DMS153 treated with DMSO at 0.1 percent for 48 hours (cell line): ENCODE data around the gene SPOP.
"Not testable (repeated sequence)": the region's sequence is repeated elsewhere in the genome, so short reads cannot be mapped to it uniquely, and the experiment has no call there.

Experiments
- DNase-seq: peaks from one replicate; lab custom pipeline; 2025; ENCODE audit not compliant: unreplicated experiment; lab: John Stamatoyannopoulos, UW

Gene SPOP

DNA sequence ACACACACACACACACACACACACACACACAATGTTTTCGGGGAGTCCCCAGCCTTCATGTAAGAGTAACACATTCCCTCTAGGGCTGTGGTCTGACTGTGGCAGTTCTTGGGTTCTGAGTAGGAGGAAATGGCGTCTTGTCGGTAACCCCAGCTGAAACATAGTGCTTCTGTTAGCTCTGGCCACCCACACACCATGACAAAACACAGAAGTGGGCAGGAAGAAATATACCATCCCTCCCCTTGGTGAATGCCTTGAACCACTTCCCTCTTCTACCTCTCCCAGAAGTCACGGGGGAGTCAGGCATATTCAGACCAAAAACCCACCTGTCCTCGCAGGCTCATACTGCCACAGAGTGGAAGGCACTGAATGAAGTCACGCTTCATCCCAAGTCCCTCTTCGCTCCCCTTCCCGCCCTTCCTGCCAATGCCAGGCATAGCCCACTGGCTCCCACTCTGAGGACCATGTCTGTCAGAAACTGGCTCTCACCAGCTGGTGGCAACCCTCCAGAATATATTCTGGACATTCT lies 18.4 kb upstream of the SPOP start:
- no peak for DNase-seq

DNA sequence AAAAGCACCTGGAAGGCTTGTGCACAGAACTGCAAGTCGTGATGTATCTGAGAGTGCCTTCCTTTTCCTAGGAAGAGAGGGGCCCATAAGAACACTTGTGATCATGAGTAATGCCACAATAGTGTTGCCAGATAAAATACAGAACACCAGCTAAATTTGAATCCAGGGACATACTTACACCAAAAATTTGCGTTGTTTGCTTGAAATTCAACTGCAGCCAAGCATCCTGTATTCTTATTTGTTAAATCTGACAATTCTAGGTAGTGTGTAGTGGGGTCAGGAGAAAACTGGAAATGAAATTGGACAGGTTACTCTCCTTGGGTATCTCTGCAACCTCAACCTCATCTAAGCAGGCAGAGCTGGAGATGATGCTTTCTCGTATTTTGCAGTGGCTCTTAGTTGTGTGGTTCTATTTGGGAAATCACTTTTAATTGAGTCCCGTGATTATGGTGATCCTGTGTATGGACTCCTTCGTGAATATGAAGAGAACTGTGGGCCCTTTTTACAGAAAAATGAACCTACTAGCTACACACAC lies 17.9 kb upstream of the SPOP start:
- DNase-seq = no peak

DNA sequence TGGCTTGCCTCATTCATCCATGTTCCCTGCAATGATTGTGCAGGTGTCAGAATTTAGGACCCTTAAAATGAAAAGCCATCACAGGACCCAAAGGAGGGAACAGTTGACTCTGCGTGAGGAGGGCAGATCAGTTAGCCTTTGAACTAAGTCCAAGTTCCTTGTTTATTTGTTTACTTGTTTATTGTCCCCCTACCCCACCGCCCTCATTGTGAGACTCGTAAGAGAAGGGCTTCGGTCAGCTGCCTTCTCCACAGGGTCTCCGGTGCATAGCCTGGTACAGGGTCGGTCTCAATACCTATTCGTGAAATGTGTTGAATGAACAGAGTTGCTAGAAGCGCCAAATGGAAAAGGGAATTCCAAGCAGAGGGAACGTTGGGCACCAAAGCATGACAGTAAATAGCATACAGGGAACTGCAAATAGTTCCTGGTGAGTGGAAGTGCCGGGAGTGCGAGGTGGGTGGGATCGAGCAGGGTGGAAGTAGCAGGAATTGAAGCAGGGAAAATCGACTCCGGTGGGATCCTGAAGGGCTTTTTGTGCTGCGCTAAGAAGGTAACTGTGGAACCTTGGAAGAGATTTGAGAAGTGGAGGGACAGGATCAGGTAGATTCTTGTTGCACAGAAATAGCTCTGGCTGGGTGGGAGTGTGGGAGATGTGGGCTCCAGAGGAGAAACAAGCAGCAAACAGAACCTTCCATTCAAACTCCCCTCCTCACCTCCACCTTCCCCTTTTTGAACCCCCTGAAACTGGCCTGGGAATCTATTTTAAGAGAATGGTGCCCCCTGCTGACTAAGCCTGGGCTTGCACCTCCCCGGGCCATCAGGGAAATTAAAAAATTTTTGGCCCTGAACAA lies 17.2 kb upstream of the SPOP start:
- peak; percentile 50 for DNase-seq

DNA sequence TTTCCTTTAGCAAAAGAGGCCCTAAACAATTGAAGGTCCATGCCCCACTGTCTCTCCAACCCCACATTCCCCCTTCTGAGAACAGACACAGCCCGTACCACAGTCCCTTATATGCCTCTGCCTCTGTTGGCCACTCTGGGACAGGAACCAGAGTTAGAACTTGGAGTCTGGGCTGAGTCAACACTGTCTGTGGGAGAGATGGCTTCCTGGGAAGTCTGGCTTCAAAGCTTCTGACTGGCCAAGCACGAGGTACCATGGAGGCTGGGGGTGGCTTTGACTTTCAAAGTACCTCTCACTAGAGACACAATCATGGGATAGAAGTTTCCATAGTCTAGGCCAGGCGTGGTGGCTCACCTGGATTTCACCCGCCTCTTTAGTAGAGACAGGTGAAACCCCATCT lies 14.9 kb upstream of the SPOP start:
- DNase-seq = no peak

DNA sequence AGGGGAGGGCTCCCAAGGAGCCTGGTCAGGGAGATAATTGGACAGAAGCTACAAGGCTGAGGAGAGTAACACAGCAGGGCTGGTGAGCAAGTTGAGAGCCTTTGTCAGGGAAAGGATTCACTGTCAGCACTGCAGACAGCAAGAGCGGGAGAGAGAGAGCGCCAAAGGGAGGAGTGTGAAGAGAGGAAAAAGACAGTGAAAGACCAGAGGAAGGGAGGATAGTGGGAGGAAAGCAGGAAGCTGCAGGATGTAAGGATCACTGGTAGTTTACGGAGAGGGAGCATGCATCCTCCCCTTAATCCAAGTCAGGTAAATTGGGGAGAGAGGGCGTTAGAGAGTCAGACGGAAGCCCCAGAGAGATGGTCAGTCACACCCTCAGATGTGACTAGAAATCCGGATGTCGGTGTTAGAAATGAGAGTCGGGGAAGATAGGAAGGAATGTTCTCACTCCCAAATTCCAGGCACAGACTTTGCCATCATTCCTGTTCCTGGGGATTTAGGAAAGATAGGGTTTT lies 13.8 kb upstream of the SPOP start:
- DNase-seq = no peak

DNA sequence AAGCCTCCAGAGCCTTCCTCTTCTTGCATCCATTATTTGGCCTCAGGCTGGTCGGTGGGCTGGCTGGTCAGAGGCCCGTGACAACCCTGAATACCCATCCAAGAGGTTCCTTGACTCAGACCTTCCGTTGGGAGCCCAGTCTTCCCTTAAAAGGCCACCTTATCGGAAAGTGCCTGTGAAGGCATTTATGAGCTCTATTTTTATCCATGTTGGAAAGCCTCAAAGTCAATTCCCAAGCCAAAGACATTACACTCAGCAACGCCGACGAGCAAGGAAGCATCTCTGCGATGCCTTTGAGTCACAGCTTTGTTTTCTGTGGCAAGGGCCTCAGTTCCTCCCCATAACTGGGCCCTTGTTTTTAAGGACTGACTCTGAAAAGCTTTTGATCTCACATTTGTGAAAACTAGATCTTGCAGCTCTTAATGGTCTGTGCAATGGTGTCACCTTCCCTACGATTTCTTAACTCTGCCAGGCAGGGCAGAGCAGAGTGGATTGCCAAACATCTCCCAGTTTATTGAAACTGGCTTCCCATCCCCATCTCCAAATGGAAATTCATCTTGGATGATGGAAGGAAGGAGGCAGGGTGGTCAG lies 13.3 kb upstream of the SPOP start:
- DNase-seq = no peak

DNA sequence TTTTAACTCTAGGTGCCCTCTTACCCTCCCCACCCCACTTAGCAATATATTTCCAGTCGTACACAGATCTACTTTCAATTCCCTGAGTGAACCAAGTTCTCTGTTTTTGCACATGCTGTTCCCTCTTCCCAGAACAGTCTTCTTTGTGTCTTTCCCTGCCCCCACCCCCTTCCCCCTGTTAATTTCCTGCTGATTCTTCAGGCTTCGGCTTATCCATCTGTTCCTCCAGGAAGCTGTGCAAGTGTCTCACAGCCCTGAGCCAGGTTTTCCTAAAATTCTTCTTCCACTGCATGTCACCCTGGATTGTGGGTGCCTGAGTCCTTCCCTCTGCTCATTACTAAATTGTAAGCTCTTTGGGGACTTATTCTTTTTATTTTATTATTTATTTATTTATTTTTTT lies 12.4 kb upstream of the SPOP start:
- no peak for DNase-seq

DNA sequence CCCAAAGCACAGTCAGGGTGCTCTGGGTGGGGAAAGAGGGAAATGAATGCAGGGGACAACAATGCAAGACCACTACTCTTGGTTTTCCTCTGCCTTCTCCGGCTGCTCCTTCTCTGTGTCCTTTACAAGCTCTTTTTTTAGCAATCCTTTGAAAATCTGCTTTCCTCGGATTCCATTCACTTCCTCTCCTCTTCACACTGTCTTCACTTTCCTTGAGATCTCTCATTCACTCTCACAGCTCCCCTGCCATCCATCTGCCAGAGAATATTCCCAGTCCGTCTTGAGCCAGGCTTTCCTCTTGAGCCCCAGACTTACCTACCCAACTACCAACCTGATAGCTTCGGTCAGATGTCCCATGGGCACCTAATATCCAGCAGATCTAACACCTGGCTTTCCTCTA lies 11.0 kb upstream of the SPOP start:
- DNase-seq = no peak

DNA sequence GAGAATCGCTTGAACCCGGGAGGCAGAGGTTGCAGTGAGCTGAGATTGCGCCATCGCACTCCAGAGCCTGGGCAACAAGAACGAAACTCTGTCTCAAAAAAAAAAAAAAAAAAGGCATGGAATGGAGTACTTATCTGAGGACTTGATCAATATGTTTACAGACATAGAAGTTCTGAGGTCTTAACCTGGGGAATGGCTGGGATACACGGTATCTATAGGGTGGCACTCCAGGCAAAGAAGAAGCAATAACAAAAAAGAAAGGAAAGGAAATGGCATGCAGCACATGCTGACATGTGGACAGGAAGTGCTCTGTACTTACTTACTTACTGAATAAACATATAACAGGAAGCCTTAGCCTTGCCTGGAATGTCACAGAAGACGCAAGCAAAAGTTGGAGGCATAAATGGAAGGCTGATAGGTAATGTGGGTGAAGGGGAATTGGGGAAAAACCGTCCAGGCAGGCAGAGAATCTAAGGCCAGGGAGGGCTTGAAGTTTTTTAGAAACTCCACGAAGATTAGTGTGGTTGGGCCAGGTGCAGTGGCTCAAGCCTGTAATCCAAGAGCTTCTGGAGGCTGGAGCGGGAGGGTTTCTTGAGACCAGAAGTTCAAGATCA lies 10.1 kb upstream of the SPOP start:
- DNase-seq = no peak

DNA sequence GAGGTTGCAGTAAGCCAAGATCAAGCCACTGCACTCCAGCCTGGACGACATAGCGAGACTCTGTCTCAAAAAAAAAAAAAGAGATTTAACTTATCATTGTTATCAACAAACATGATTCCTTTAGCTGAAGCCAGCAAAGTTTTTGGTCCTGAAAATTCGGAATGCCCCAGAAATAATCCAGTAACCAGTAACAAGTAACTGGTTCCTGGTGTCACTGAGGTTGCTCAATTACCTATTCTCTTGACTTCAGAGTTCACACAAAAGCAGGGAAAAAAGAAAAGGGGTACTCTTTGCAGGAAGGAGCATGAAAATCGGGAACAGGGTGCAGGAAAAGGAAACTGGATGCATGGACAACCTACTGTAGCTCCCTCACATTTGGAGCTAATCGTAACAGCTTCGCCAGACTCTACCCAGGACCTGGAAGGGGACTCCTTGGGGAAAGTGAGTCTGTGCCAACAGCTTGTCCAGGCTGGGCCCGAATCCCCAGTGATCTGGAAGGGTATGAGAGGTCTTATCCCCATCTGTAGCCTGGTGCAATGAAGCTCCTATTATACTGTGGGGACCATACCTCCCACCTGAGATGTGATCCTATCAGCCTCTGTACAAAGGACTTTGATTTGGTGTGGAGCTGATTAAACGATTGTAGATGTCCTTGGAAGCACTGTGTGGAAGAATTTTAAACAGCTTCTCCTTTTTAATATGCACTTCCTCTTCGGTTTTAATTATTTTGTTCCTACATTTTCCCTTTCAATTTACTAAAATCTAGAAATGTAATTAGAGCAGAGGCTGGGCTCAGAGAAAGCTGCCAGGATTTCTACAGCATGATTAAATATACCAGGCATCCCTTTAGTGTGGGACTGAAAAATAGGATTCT lies 3.4 kb upstream of the SPOP start:
- DNase-seq = no peak

DNA sequence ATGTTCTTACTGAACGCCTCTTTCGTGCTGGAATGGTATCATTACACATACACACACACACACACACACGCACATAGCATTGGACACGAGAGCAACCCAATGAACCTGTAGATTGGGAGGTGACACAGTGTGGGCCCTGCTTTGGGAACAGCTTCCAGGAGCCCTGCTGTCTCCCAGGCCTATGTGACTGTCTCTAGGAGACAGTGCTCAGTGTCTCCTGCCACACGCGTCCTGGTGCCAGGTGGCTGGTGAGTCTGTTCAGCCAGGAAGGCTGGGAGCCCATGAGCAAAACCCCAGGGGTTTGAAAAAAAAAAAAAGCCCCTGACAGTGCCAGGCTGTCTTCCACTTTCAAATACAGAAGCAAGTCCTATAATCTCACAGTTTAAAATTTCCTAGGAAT lies 2.4 kb upstream of the SPOP start:
- DNase-seq = no peak

DNA sequence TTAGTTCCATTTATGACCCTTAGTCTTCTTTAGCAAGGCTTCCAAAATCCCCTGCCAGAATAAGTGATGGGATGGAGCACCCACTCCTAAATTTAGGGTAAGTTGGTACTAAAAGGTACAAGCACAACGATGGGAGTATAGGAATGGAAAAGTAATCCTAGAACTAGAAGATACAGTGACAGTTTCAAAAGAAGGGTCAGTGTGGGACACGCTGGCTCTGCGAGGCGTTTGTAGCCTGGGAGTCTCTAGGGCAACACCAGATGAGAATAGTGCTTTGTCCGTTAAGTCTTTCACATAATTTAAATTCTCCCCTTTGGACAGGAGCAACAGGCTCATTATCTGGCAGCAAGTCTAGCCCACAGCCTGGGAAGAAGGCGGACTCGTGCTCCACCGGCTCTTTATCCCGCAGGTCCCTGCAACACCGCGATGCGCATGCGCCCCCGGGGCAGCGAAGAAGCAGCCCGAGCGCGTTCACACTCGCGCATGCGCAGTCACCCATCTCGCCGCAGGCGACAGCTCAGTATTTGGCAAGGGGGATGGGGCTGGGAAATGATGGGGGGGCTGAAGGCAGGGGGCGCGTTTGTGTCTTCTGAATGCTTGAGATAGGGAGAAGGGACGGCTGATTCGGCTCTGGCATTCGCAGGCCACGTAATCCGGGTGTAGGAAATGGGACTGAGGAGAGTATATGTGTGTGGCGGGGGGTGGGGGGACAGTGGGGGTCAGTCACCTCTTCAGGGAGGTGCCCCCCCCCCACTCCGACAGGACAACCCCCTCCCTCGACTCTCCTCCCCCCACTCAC lies 564 bp downstream of the SPOP start:
- DNase-seq = peak; percentile 86

DNA sequence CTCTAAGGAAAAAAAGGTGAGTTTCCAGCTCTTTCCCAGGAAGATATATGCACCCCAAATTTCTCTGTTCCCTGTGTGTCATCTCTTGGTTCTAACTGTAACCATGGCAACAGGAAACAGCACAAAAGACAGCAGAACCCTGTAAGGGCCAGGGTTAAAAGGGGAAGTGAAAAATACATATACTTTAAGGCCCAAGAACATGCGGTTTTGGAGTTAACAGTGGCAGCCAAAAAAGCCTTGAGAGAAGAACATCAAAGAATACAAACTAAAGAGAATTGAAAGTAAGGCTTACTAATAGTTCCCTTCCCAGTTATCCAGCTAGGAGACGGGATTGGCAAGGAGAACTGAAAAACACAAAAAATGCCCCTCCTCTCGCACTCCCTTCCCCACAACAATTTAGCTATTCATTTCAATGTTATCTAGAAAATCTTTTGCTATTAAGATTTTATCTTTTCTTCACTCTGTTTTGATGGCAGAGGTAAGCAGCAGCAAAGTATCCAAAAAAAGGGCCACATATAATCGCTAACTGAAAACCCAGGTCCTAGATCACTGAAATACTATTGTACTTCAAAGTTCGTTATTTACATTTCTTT lies 1.5 kb downstream of the SPOP start:
- no peak for DNase-seq

DNA sequence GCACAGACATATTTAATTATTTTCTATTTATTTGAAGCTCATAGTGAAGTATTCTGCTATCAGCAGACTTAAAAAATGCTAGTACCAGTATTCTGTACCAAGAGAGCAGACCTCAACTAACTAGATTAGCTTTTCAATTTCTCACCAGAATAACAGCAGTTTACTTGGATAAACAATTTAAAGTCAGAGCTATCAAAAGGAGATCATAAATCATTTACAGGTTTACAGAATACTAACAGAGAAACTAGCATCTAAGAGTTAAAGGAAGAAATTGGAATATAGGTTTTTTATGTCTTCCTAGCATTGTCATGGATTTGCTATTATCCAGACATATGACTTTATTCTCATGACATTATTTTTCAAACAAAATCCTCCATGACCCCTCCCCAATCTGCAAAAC lies 3.4 kb downstream of the SPOP start:
- no peak for DNase-seq

DNA sequence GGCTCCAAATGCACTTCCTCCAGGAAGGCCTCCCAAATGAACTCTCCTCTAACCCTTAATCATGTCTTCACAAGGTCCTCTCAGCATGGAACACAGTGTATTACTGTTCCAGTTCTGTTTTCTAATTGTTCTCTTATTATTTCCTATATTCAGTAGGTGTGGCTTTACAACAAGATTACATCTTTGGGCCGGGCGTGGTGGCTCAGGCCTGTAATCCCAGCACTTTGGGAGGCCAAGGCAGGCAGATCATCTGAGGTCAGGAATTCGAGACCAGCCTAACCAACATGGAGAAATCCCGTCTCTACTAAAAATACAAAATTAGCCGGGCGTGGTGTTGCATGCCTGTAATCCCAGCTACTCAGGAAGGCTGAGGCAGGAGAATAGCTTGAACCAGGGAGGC lies 4.2 kb downstream of the SPOP start:
- not testable (repeated sequence) for DNase-seq

DNA sequence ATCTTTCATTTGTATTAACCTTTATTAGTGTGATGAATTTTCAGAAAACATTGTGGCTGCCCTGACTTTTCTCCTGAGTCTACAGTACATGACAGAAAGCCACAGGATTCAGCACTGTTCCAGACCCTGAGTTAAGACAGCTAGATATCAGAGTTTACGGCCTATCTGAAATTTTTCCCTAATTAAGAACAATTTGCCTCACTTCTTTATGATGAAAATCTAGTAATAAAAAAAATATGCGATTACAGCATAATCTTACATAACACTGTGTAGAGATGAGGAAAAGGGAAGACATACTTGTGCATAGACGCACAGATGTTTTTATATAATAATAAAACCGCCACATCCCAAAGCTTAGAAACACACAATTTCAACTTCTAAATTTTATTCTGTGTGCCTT lies 7.3 kb downstream of the SPOP start:
- no peak for DNase-seq

DNA sequence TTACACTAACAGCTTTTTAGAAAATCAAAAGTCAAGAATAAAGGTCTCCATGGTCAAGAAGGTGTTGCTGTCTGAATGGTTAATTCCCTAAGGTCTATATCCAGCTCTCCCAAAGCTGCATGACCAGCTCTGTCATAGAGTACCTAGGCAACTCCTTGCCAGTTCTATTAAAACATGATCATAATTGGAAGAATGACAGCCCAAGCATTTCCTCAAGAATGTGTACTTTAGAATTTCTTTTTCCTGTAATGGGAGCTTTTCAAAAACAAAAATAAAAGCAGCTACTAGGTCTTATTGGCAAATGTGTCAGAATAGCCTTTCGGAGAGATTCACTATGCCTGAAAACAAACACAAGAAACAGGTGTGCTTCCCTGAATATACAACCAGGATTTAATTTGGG lies 7.9 kb downstream of the SPOP start:
- DNase-seq = no peak

DNA sequence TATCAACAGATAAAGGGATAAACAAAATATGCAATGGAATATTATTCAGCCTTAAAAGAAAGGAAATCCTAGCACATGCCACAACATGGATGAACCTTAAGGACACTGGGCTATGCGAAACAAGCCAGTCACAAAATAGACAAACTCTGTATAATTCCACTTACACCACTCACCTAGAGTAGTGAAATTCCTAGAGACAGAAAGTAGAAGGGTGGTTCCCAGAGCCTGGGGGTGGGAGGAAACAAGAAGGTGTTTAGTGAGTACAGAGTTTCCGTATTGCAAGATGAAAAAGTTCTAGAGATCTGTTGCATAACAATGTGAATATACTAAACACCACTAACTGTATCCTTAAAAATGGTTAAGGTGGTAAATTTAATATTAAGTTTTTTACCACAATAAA lies 10.0 kb downstream of the SPOP start:
- no peak for DNase-seq

DNA sequence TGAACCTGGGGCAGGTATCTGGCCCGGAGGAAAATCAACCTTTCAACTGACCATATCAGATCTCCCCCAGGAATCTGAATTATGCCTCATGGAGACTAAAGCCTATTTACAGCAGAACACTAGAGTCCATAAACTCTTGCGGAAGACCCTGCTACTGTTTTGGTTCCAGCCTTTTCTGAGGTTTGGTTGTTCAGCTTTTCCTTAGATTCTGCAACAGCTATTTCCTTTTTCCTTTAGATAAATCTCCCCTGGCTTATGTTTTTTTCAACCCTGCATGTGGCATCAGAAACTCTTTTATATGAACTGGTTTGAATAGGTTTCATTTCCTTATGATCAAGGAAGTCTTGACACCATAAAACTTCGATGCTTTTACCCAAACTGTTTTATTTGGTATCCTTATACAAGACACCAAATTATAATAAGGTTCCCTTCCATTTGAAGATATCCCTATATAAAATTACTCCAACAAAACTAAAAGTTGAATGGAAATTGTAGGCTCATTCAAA lies 13.1 kb downstream of the SPOP start:
- no peak for DNase-seq
